Breast epithelium (tissue), 4 donors: ENCODE results near the gene PLPP3. TPM values are rescaled to one million over a fixed set of nuclear protein-coding genes. Genes with fewer than 3 reads are reported as not detected.

Source experiments
- DNase-seq, 2 donors: peaks; one replicate each; pipeline ENCODE4 v3.0.0-alpha.2; 2019; ENCODE audit warnings: low spot score in 2 of 2
- H3K27ac ChIP-seq, 2 donors: fragments of 200-600 bp; sonication (generic) in 1 of 2; one replicate each; pipeline ENCODE4 v1.5.1; 2016 to 2019; ENCODE audit warnings: mild to moderate bottlenecking in 1 of 2
- H3K27me3 ChIP-seq, 2 donors: fragments of 200-600 bp; sonication (generic) in 1 of 2; one replicate each; pipeline versions ENCODE4 v1.5.1 to v1.6.0; 2017 to 2019; ENCODE audit warnings: control low read depth in 1 of 2, mild to moderate bottlenecking in 1 of 2
- H3K36me3 ChIP-seq: fragments of 200-600 bp; one replicate; pipeline ENCODE4 v1.5.1; 2019
- H3K4me1 ChIP-seq, 2 donors: fragments of 200-600 bp; sonication (generic); one replicate each; pipeline ENCODE4 v1.5.1; 2016 to 2019; ENCODE audit warnings: control low read depth in 1 of 2
- H3K4me3 ChIP-seq, 3 donors: fragments of 200-600 bp; sonication (generic); 1 replicate in 2 of 3; 2 replicates in 1 of 3; pipeline ENCODE4 v1.5.1; 2016 to 2019; ENCODE audit warnings: mild to moderate bottlenecking in 3 of 3, moderate library complexity in 2 of 3
- H3K9me3 ChIP-seq, 2 donors: fragments of 200-600 bp; sonication (generic) in 1 of 2; one replicate each; pipeline ENCODE4 v1.5.1; 2016 to 2019; ENCODE audit warnings: control low read depth in 1 of 2
- CTCF ChIP-seq, 3 donors: fragments of 450-650 bp; IDR thresholded peaks; one replicate each; pipeline ENCODE4 v1.5.1; 2016 to 2017; ENCODE audit warnings: antibody characterized with exemption in 3 of 3, mild to moderate bottlenecking in 3 of 3, moderate library complexity in 3 of 3
- POLR2A ChIP-seq: fragments of 450-650 bp; IDR thresholded peaks from one replicate; pipeline ENCODE4 v1.6.1; 2016; ENCODE audit warnings: antibody characterized with exemption, mild to moderate bottlenecking, moderate library complexity
- POLR2AphosphoS5 ChIP-seq, 3 donors: sonication (generic); formaldehyde crosslinking; IDR thresholded peaks; one replicate each; pipeline ENCODE4 v1.6.1; 2017; ENCODE audit warnings: antibody characterized with exemption in 3 of 3
- intact Hi-C: fragments of 100-400 bp; cut with DNase I; formaldehyde crosslinking; loops from one replicate; pipeline ENCODE4 v1.15.1; 2023; ENCODE audit warnings: low total_unique reads
- total RNA-seq, 3 donors: library from RNA; depleted of rRNA; stranded (reverse); fragments of >200 nt; gene quantifications; one replicate each; pipeline ENCODE4 v1.1.0, GENCODE V29; 2016

PLPP3 gene
- total RNA-seq, 3 donors from 2014 or later: 122 to 275 (median 127) TPM

- intact Hi-C loops: no loop called here
- TF ChIP-seq POLR2A (no peak), POLR2AphosphoS5 (IDR thresholded peaks at IDR 0.05) (no peak), CTCF (IDR thresholded peaks at IDR 0.05) (no peak)
- Histone ChIP-seq H3K27ac (no peak overlapping the region), H3K36me3 (no peaks in the 10 kb centered on the region), H3K4me3 (no peak overlapping the region), H3K9me3 (no peaks in the 10 kb centered on the region), H3K27me3 (no peaks in the 10 kb centered on the region), H3K4me1 (peaks cover 0 to 3% of the 10 kb centered on the region in 2 donors)
- DNase-seq: no peak
Observed at GRCh38 chr1:56571448-56571847, 7.9 kb downstream of the PLPP3 start.

- H3K27me3 ChIP-seq: no peaks in the 10 kb centered on the region
- no peak for DNase-seq
- no peak overlapping the region for H3K4me3 ChIP-seq
- peak overlapping the region in 1 of 2 donors; percentile 37 for H3K27ac ChIP-seq
- no peaks in the 10 kb centered on the region for H3K9me3 ChIP-seq
- intact Hi-C loops: no loop called here
- peaks cover 0 to 3% of the 10 kb centered on the region in 2 donors for H3K4me1 ChIP-seq
- H3K36me3 ChIP-seq: no peaks in the 10 kb centered on the region
- TF ChIP-seq POLR2A (no peak), CTCF (IDR thresholded peaks at IDR 0.05) (no peak), POLR2AphosphoS5 (IDR thresholded peaks at IDR 0.05) (no peak)
Observed at GRCh38 chr1:56570924-56571372, 8.4 kb downstream of the PLPP3 start.

- Histone ChIP-seq H3K27me3 (no peaks in the 10 kb centered on the region), H3K4me1 (peaks cover 0 to 3% of the 10 kb centered on the region in 2 donors), H3K9me3 (no peaks in the 10 kb centered on the region), H3K27ac (no peak overlapping the region), H3K4me3 (peak overlapping the region in 1 of 3 donors; percentile 17), H3K36me3 (no peaks in the 10 kb centered on the region)
- TF ChIP-seq POLR2A (no peak), POLR2AphosphoS5 (IDR thresholded peaks at IDR 0.05) (peak in 1 of 3 donors; percentile 19), CTCF (IDR thresholded peaks at IDR 0.05) (no peak)
- peak; percentile 56 to 62 for DNase-seq
- intact Hi-C loops: no loop called here
Observed at GRCh38 chr1:56569661-56570060, 9.7 kb downstream of the PLPP3 start.

- H3K4me1 ChIP-seq: peaks cover 0 to 3% of the 10 kb centered on the region in 2 donors
Observed at GRCh38 chr1:56566994-56567393, 12.4 kb downstream of the PLPP3 start.

More at GRCh38 chr1:56566994-56567393, 12.4 kb downstream of the PLPP3 start:
- Histone ChIP-seq H3K27me3 (no peaks in the 10 kb centered on the region), H3K27ac (no peak overlapping the region), H3K9me3 (no peaks in the 10 kb centered on the region), H3K36me3 (no peaks in the 10 kb centered on the region), H3K4me3 (no peak overlapping the region)
- TF ChIP-seq POLR2A: no peak
- TF ChIP-seq CTCF (IDR thresholded peaks at IDR 0.05): no peak
- TF ChIP-seq POLR2AphosphoS5 (IDR thresholded peaks at IDR 0.05): no peak
- no peak for DNase-seq
- intact Hi-C loops: no loop called here
